Liver (tissue), 3 donors: ENCODE measurements around the gene PWWP2B.

ENCODE experiments used
- CTCF ChIP-seq: fragments of 150-350 bp; IDR thresholded peaks from 2 replicates; pipeline ENCODE4 v1.5.1; 2017; ENCODE audit warnings: improper control_type of control experiment, low read depth, low read length; ENCODE audit not compliant: missing input control
- FOXA1 ChIP-seq: IDR thresholded peaks from 2 replicates; pipeline ENCODE4 v1.6.1; 2016; ENCODE audit warnings: antibody characterized with exemption
- GABPA ChIP-seq, 2 donors: IDR thresholded peaks in 1 of 2; conservative IDR thresholded peaks in 1 of 2; 2 replicates each; pipeline ENCODE4 v1.6.1; 2016; ENCODE audit warnings: antibody characterized with exemption in 2 of 2, mild to moderate bottlenecking in 1 of 2, moderate library complexity in 1 of 2
- NR2F2 ChIP-seq: IDR thresholded peaks from 2 replicates; pipeline ENCODE4 v1.6.1; 2016; ENCODE audit warnings: antibody characterized with exemption
- RAD21 ChIP-seq, 2 donors: IDR thresholded peaks; 2 replicates each; pipeline ENCODE4 v1.6.1; 2016; ENCODE audit warnings: antibody characterized with exemption in 2 of 2, mild to moderate bottlenecking in 2 of 2
- RXRA ChIP-seq, 2 donors: IDR thresholded peaks; 2 replicates each; pipeline ENCODE4 v1.6.1; 2017 to 2018; ENCODE audit warnings: antibody characterized with exemption in 2 of 2, mild to moderate bottlenecking in 1 of 2
- SP1 ChIP-seq: IDR thresholded peaks from 2 replicates; pipeline ENCODE4 v1.6.1; 2018; ENCODE audit warnings: antibody characterized with exemption, mild to moderate bottlenecking
- TAF1 ChIP-seq: conservative IDR thresholded peaks from 2 replicates; pipeline ENCODE4 v1.6.1; 2016; ENCODE audit warnings: antibody characterized with exemption, mild to moderate bottlenecking
- YY1 ChIP-seq: IDR thresholded peaks from 2 replicates; pipeline ENCODE4 v1.6.1; 2016; ENCODE audit warnings: antibody characterized with exemption, mild to moderate bottlenecking
- ZBTB33 ChIP-seq: IDR thresholded peaks from 2 replicates; pipeline ENCODE4 v1.6.1; 2016; ENCODE audit warnings: antibody characterized with exemption
- TF ChIP-seq, protein P1 (sequence below): IDR thresholded peaks from 2 replicates; pipeline ENCODE4 v1.6.1; 2016; ENCODE audit warnings: antibody characterized with exemption
- TF ChIP-seq, protein P2 (sequence below): IDR thresholded peaks from 2 replicates; pipeline ENCODE4 v1.6.1; 2016; ENCODE audit warnings: antibody characterized with exemption
- donor health status: healthy.
- donor health status: healthy.

GRCh38 chr10:132432176-132432540, 35.2 kb downstream of the PWWP2B start:
- TF ChIP-seq CTCF (no peak), TAF1 (no peak), RAD21 (IDR thresholded peaks at IDR 0.05) (no peak), FOXA1 (no peak), YY1 (no peak), RXRA (IDR thresholded peaks at IDR 0.05) (no peak), SP1 (no peak), GABPA (IDR thresholded peaks at IDR 0.05 in 1 of 2, conservative IDR thresholded peaks at IDR 0.05 in 1 of 2) (no peak), ZBTB33 (no peak), NR2F2 (no peak)
- TF ChIP-seq, protein P1, sequence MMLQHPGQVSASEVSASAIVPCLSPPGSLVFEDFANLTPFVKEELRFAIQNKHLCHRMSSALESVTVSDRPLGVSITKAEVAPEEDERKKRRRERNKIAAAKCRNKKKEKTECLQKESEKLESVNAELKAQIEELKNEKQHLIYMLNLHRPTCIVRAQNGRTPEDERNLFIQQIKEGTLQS = no peak
- TF ChIP-seq, protein P2, sequence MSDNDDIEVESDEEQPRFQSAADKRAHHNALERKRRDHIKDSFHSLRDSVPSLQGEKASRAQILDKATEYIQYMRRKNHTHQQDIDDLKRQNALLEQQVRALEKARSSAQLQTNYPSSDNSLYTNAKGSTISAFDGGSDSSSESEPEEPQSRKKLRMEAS = no peak
